ENCODE measurements around the gene KCNF1.

KCNF1 gene

GRCh38 chr2:10876394-10876793 is 35.3 kb upstream of the KCNF1 start:
- H3K27ac Mint-ChIP-seq = no peak overlapping the region
- H3K4me1 Mint-ChIP-seq (ENCODE audit: low read depth) = no peaks in the 10 kb centered on the region
- H3K4me3 Mint-ChIP-seq = no peak overlapping the region
- H3K9me3 Mint-ChIP-seq = peaks cover 5% of the 10 kb centered on the region
- no peaks in the 10 kb centered on the region for H3K36me3 Mint-ChIP-seq (ENCODE audit: low read depth)
- DNase-seq (ENCODE audit: low spot score) = no peak
- peaks cover 15% of the 10 kb centered on the region for H3K27me3 Mint-ChIP-seq (ENCODE audit: low read depth)

- Mint-ChIP-seq H3K4me1 (ENCODE audit: low read depth) (no peaks in the 10 kb centered on the region), H3K27me3 (ENCODE audit: low read depth) (peaks cover 15% of the 10 kb centered on the region), H3K4me3 (no peak overlapping the region), H3K27ac (no peak overlapping the region), H3K9me3 (peaks cover 5% of the 10 kb centered on the region), H3K36me3 (ENCODE audit: low read depth) (no peaks in the 10 kb centered on the region)
- no peak for DNase-seq (ENCODE audit: low spot score)
These were observed 34.8 kb upstream of the KCNF1 start for GRCh38 chr2:10876963-10877362.

GRCh38 chr2:10877651-10878111 is 34.1 kb upstream of the KCNF1 start:
- H3K27ac Mint-ChIP-seq = no peak overlapping the region
- DNase-seq (ENCODE audit: low spot score) = no peak
- no peak overlapping the region for H3K4me3 Mint-ChIP-seq
- no peaks in the 10 kb centered on the region for H3K4me1 Mint-ChIP-seq (ENCODE audit: low read depth)
- H3K27me3 Mint-ChIP-seq (ENCODE audit: low read depth) = peaks cover 11% of the 10 kb centered on the region
- no peaks in the 10 kb centered on the region for H3K36me3 Mint-ChIP-seq (ENCODE audit: low read depth)
- no peaks in the 10 kb centered on the region for H3K9me3 Mint-ChIP-seq

GRCh38 chr2:10878268-10878915 is 33.3 kb upstream of the KCNF1 start:
- Mint-ChIP-seq H3K27me3 (ENCODE audit: low read depth) (peaks cover 9% of the 10 kb centered on the region), H3K27ac (no peak overlapping the region), H3K4me3 (no peak overlapping the region), H3K36me3 (ENCODE audit: low read depth) (no peaks in the 10 kb centered on the region), H3K9me3 (no peaks in the 10 kb centered on the region), H3K4me1 (ENCODE audit: low read depth) (no peaks in the 10 kb centered on the region)
- DNase-seq (ENCODE audit: low spot score) = no peak

- Mint-ChIP-seq H3K27me3 (ENCODE audit: low read depth) (peaks cover 13% of the 10 kb centered on the region), H3K27ac (no peak overlapping the region), H3K36me3 (ENCODE audit: low read depth) (no peaks in the 10 kb centered on the region), H3K4me3 (no peak overlapping the region), H3K4me1 (ENCODE audit: low read depth) (no peaks in the 10 kb centered on the region), H3K9me3 (no peaks in the 10 kb centered on the region)
- DNase-seq (ENCODE audit: low spot score) = no peak
These were observed 32.6 kb upstream of the KCNF1 start for GRCh38 chr2:10879159-10879558.

- H3K4me1 Mint-ChIP-seq (ENCODE audit: low read depth) = no peaks in the 10 kb centered on the region
- no peak for DNase-seq (ENCODE audit: low spot score)
- peaks cover 11% of the 10 kb centered on the region for H3K27me3 Mint-ChIP-seq (ENCODE audit: low read depth)
- H3K4me3 Mint-ChIP-seq = no peak overlapping the region
- no peaks in the 10 kb centered on the region for H3K9me3 Mint-ChIP-seq
- H3K36me3 Mint-ChIP-seq (ENCODE audit: low read depth) = no peaks in the 10 kb centered on the region
- no peak overlapping the region for H3K27ac Mint-ChIP-seq
These were observed 31.8 kb upstream of the KCNF1 start for GRCh38 chr2:10879624-10880585.

- Mint-ChIP-seq H3K4me1 (ENCODE audit: low read depth) (no peaks in the 10 kb centered on the region), H3K27ac (no peak overlapping the region), H3K27me3 (ENCODE audit: low read depth) (peaks cover 9% of the 10 kb centered on the region), H3K36me3 (ENCODE audit: low read depth) (no peaks in the 10 kb centered on the region), H3K9me3 (no peaks in the 10 kb centered on the region), H3K4me3 (no peak overlapping the region)
- DNase-seq (ENCODE audit: low spot score) = no peak
These were observed 31.0 kb upstream of the KCNF1 start for GRCh38 chr2:10880586-10881321.

- DNase-seq (ENCODE audit: low spot score) = no peak
- Mint-ChIP-seq H3K36me3 (ENCODE audit: low read depth) (no peaks in the 10 kb centered on the region), H3K27ac (no peak overlapping the region), H3K4me3 (no peak overlapping the region), H3K27me3 (ENCODE audit: low read depth) (peaks cover 6% of the 10 kb centered on the region), H3K4me1 (ENCODE audit: low read depth) (no peaks in the 10 kb centered on the region), H3K9me3 (no peaks in the 10 kb centered on the region)
These were observed 29.2 kb upstream of the KCNF1 start for GRCh38 chr2:10882568-10882967.

GRCh38 chr2:10883066-10883465 is 28.7 kb upstream of the KCNF1 start:
- Mint-ChIP-seq H3K4me1 (ENCODE audit: low read depth) (no peaks in the 10 kb centered on the region), H3K9me3 (no peaks in the 10 kb centered on the region), H3K36me3 (ENCODE audit: low read depth) (no peaks in the 10 kb centered on the region), H3K27ac (no peak overlapping the region), H3K27me3 (ENCODE audit: low read depth) (peaks cover 4% of the 10 kb centered on the region), H3K4me3 (no peak overlapping the region)
- DNase-seq (ENCODE audit: low spot score) = no peak

- no peaks in the 10 kb centered on the region for H3K9me3 Mint-ChIP-seq
- no peak overlapping the region for H3K27ac Mint-ChIP-seq
- DNase-seq (ENCODE audit: low spot score) = no peak
- no peak overlapping the region for H3K4me3 Mint-ChIP-seq
- H3K36me3 Mint-ChIP-seq (ENCODE audit: low read depth) = no peaks in the 10 kb centered on the region
- H3K27me3 Mint-ChIP-seq (ENCODE audit: low read depth) = peaks cover 4% of the 10 kb centered on the region
- no peaks in the 10 kb centered on the region for H3K4me1 Mint-ChIP-seq (ENCODE audit: low read depth)
These were observed 27.8 kb upstream of the KCNF1 start for GRCh38 chr2:10883801-10884478.

- Mint-ChIP-seq H3K27me3 (ENCODE audit: low read depth) (peaks cover 6% of the 10 kb centered on the region), H3K27ac (no peak overlapping the region), H3K4me1 (ENCODE audit: low read depth) (no peaks in the 10 kb centered on the region), H3K9me3 (no peaks in the 10 kb centered on the region), H3K4me3 (no peak overlapping the region), H3K36me3 (ENCODE audit: low read depth) (no peaks in the 10 kb centered on the region)
- no peak for DNase-seq (ENCODE audit: low spot score)
These were observed 27.2 kb upstream of the KCNF1 start for GRCh38 chr2:10884574-10884975.

GRCh38 chr2:10885094-10885860 is 26.5 kb upstream of the KCNF1 start:
- Mint-ChIP-seq H3K36me3 (ENCODE audit: low read depth) (no peaks in the 10 kb centered on the region), H3K4me3 (no peak overlapping the region), H3K27ac (no peak overlapping the region), H3K9me3 (no peaks in the 10 kb centered on the region), H3K27me3 (ENCODE audit: low read depth) (peaks cover 6% of the 10 kb centered on the region), H3K4me1 (ENCODE audit: low read depth) (no peaks in the 10 kb centered on the region)
- no peak for DNase-seq (ENCODE audit: low spot score)

- Mint-ChIP-seq H3K27ac (no peak overlapping the region), H3K27me3 (ENCODE audit: low read depth) (peaks cover 7% of the 10 kb centered on the region)
These were observed 24.3 kb upstream of the KCNF1 start for GRCh38 chr2:10887476-10887875.

More at GRCh38 chr2:10887476-10887875, 24.3 kb upstream of the KCNF1 start:
- H3K4me3 Mint-ChIP-seq = no peak overlapping the region
- no peak for DNase-seq (ENCODE audit: low spot score)
- no peaks in the 10 kb centered on the region for H3K36me3 Mint-ChIP-seq (ENCODE audit: low read depth)
- H3K9me3 Mint-ChIP-seq = no peaks in the 10 kb centered on the region
- H3K4me1 Mint-ChIP-seq (ENCODE audit: low read depth) = no peaks in the 10 kb centered on the region

All from T-helper 2 cell treated with Interferon-gamma antibody and Interleukin-4, amounts not matched to agents 5 μg/mL and 100 μg/mL, for 36 hours (primary cell).